D721Med (cell line): ENCODE results near the gene GDPD4.

Experiments
- DNase-seq: peaks from one replicate; pipeline ENCODE4 v3.0.0; 2011; ENCODE audit warnings: low spot score; ENCODE audit not compliant: insufficient read length
- FAIRE-seq: peaks from 2 replicates; lab custom pipeline; 2011; peaks lifted over from hg19 to GRCh38; lab: Jason Lieb, UNC
- TF ChIP-seq, protein P1 (sequence below): IDR thresholded peaks from 2 replicates; pipeline ENCODE4 v1.5.1; 2012; ENCODE audit warnings: mild to moderate bottlenecking, control low read depth; ENCODE audit not compliant: insufficient read depth; ENCODE audit errors: missing control alignments

The GDPD4 gene

DNA sequence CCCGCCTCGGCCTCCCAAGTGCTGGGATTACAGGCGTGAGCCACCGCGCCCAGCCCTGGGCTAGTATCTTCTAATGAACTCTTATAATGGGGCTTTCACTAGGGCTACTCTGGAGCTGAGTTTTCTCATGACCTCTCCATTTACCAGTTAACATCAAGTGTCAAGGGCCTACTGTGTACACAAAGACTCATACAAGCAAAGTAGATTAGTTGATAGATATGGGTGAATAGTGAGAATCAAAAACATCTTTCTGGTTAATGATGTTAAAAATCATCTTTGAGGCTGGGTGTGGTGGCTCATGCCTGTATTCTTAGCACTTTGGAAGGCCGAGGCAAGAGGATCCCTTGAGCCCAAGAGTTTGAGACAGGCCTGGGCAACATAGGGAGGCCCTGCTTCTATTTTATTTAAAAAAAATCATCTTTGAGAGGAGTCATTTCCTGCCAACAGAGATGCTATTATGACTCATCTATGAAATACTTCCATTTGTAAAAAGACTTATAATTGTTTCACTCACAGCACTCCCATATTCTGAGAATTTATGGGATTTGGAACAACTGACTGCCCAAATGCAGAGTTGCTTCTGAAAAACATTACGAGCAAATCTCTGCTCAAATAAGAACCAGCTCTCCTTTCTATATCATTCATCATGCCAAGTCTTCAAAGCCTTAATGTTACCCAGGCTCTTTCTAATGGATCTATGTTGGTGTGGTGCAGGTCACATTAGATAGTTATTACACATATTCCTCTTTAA lies 57.0 kb downstream of the GDPD4 start:
- TF ChIP-seq, protein P1, sequence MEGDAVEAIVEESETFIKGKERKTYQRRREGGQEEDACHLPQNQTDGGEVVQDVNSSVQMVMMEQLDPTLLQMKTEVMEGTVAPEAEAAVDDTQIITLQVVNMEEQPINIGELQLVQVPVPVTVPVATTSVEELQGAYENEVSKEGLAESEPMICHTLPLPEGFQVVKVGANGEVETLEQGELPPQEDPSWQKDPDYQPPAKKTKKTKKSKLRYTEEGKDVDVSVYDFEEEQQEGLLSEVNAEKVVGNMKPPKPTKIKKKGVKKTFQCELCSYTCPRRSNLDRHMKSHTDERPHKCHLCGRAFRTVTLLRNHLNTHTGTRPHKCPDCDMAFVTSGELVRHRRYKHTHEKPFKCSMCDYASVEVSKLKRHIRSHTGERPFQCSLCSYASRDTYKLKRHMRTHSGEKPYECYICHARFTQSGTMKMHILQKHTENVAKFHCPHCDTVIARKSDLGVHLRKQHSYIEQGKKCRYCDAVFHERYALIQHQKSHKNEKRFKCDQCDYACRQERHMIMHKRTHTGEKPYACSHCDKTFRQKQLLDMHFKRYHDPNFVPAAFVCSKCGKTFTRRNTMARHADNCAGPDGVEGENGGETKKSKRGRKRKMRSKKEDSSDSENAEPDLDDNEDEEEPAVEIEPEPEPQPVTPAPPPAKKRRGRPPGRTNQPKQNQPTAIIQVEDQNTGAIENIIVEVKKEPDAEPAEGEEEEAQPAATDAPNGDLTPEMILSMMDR: no peak
- no peak for FAIRE-seq
- no peak for DNase-seq

GRCh38 chr11:77236901-77237300 lies 64.6 kb downstream of the GDPD4 start:
- DNase-seq (no peak), FAIRE-seq (no peak)
- TF ChIP-seq, protein P1: no peak

GRCh38 chr11:77233011-77233410 lies 68.5 kb downstream of the GDPD4 start:
- no peak for FAIRE-seq

DNA sequence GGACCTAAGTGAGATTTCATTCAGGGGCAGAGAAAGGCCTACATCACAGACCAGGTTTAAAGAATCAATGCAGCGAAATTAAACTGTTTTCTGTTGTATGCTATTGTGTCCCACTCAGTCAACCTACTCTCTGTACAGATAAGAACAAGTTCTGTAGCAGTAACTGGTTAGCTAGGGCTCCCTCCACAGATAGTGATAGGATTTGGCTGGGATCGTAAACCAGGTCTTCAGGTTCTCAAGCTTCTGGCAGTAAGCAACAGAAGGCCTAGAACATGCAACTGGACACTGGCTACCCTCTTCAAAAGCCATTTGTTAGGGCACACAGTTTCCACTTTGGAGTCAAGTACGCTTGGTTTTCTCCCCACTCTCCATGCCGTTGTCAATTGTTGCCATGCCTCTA lies 69.2 kb downstream of the GDPD4 start:
- DNase-seq (no peak), FAIRE-seq (no peak)
- TF ChIP-seq, protein P1: no peak

More at GRCh38 chr11:77233011-77233410, 68.5 kb downstream of the GDPD4 start:
- no peak for DNase-seq
- TF ChIP-seq, protein P1: no peak

DNA sequence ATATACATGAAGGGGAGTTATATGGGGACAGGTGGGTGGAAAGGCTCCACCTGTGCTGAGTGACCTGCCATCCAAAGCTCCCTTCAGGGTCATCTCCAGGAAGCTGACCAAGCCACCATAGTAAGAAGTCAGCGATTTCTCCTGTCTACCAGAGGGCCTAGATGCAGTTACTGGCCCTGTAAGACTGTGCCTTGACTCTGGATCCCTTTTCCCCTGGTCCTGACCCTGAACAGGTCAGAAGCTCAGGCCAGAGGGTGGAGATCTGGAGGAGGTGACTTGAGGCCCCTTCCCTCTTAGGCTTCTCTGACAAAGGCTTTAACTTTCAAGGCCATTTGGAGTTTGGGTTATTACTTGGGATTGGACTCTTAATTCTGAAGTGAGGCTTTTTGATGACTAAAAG lies 69.7 kb downstream of the GDPD4 start:
- DNase-seq (no peak), FAIRE-seq (no peak)
- TF ChIP-seq, protein P1: no peak

- TF ChIP-seq, protein P1: no peak
- FAIRE-seq (no peak), DNase-seq (no peak)
These were observed 70.4 kb downstream of the GDPD4 start for GRCh38 chr11:77230878-77231605.

DNA sequence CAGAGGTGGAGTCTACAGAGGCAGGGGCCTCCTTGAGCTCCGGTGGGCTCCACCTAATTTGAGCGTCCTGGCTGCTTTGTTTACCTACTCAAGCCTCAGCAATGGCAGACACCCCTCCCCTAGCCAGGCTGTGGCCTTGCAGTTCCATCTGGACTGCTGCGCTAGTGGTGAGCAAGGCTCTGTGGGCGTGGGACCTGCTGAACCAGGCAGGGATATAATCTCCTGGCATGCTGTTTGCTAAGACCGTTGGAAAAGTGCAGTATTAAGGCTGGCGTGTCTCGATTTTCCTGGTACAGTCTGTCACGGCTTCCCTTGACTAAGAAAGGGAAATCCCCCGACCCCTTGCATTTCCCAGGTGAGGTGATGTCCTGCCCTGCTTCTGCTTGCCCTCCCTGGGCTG lies 77.7 kb downstream of the GDPD4 start:
- FAIRE-seq (no peak), DNase-seq (no peak)
- TF ChIP-seq, protein P1: no peak
